Spleen (tissue), 11 donors: ENCODE measurements around the gene SUV39H2. TPM values are rescaled to one million over a fixed set of nuclear protein-coding genes. Genes with fewer than 3 reads are reported as not detected.
"Not testable (repeated sequence)": the region's sequence is repeated elsewhere in the genome, so short reads cannot be mapped to it uniquely, and the experiment has no call there.

ENCODE experiments used
- DNase-seq: peaks from one replicate; pipeline ENCODE4 v3.0.0-alpha.2; 2020
- H3K27ac ChIP-seq, 8 donors: fragments of 200-600 bp; sonication (generic) in 7 of 8; 1 replicate in 4 of 8; 2 replicates in 4 of 8; pipeline versions ENCODE4 v1.5.0 to v1.8.0; 2016 to 2021; ENCODE audit warnings: inconsistent platforms in 4 of 8, mild to moderate bottlenecking in 4 of 8, moderate library complexity in 1 of 8
- H3K27me3 ChIP-seq, 7 donors: fragments of 200-600 bp; sonication (generic) in 6 of 7; replicated peaks in 1 of 7; 1 replicate in 4 of 7; 2 replicates in 3 of 7; pipeline versions ENCODE4 v1.5.0 to v1.8.0; 2016 to 2021; ENCODE audit warnings: inconsistent platforms in 3 of 7, mild to moderate bottlenecking in 1 of 7
- H3K36me3 ChIP-seq, 6 donors: fragments of 200-600 bp; sonication (generic) in 5 of 6; 1 replicate in 4 of 6; 2 replicates in 2 of 6; pipeline versions ENCODE4 v1.5.0 to v1.8.0; 2016 to 2021; ENCODE audit warnings: inconsistent platforms in 2 of 6
- H3K4me1 ChIP-seq, 6 donors: fragments of 200-600 bp; sonication (generic) in 5 of 6; 1 replicate in 3 of 6; 2 replicates in 3 of 6; pipeline versions ENCODE4 v1.5.0 to v1.8.0; 2016 to 2021; ENCODE audit warnings: inconsistent platforms in 3 of 6
- H3K4me3 ChIP-seq, 8 donors: fragments of 200-600 bp; sonication (generic) in 7 of 8; 1 replicate in 4 of 8; 2 replicates in 4 of 8; pipeline versions ENCODE4 v1.5.0 to v1.8.0; 2016 to 2021; ENCODE audit warnings: inconsistent platforms in 4 of 8, mild to moderate bottlenecking in 4 of 8, moderate library complexity in 2 of 8
- H3K9me3 ChIP-seq, 8 donors: fragments of 200-600 bp; sonication (generic) in 7 of 8; 1 replicate in 4 of 8; 2 replicates in 4 of 8; pipeline versions ENCODE4 v1.5.0 to v1.8.0; 2016 to 2021; ENCODE audit warnings: inconsistent platforms in 4 of 8
- CTCF ChIP-seq, 11 experiments: fragments of 200-600 bp in 7 of 11; fragments of 450-650 bp in 4 of 11; sonication (generic) in 4 of 11; IDR thresholded peaks in 8 of 11; conservative IDR thresholded peaks in 3 of 11; 1 replicate in 7 of 11; 2 replicates in 4 of 11; pipeline versions ENCODE4 v1.4.0 to v1.8.0; 2016 to 2021; ENCODE audit warnings: antibody characterized with exemption in 11 of 11, inconsistent platforms in 4 of 11, mild to moderate bottlenecking in 1 of 11
- POLR2A ChIP-seq, 3 donors: fragments of 450-650 bp; IDR thresholded peaks; one replicate each; pipeline ENCODE4 v1.5.1; 2017; ENCODE audit warnings: antibody characterized with exemption in 3 of 3, mild to moderate bottlenecking in 1 of 3
- POLR2AphosphoS5 ChIP-seq, 3 donors: sonication (generic); formaldehyde crosslinking; IDR thresholded peaks; one replicate each; pipeline ENCODE4 v1.5.1; 2017; ENCODE audit warnings: antibody characterized with exemption in 3 of 3
- WGBS, 5 donors: extraction: QIAGEN DNeasy Blood & Tissue Kit in 3 of 5; methylation state at CpG; one replicate each; pipeline versions ENCODE4 v1.1.5 to v1.1.7; 2013 to 2018; 5-methylcytosine and 5-hydroxymethylcytosine counted together
- intact Hi-C: fragments of 100-400 bp; cut with DNase I; formaldehyde crosslinking; loops from one replicate; pipeline ENCODE4 v1.15.0; 2023; ENCODE audit warnings: low total_unique reads
- polyA plus RNA-seq, 3 donors: library from polyadenylated mRNA; stranded (reverse); fragments of 200-250 nt; gene quantifications; one replicate each; pipeline ENCODE4 v1.2.1, GENCODE V29; 2013
- total RNA-seq, 7 donors: library from RNA; depleted of rRNA in 3 of 7; stranded (reverse); fragments of >200 nt in 3 of 7; fragmentation: NEBNext Ultra II Directional in 4 of 7; extraction: Animal tissue kit (Norgen Biotek cat#: 25700) in 4 of 7; gene quantifications; one replicate each; pipeline versions ENCODE4 v1.1.0 to v1.2.1, GENCODE V29; 2016 to 2021
- donor health status: healthy with polysubstance abuse.
- donor health status: DM: no; HTN: no; CAD: no; lungs with moderate emphysema.
- donor health status: DM: no; HTN: no; CAD: no.
- donor health status: Bipolar disorder and iron deficiency.
- donor health status: healthy.
- donor health status: DM: no; HTN: no; CAD: no.
- donor health status: DM: yes; HTN: yes; CAD: no.

The SUV39H2 gene
- total and polyA plus RNA-seq, 10 donors, result 1.2 to 8.4 (median 4.4) TPM

- Histone ChIP-seq H3K27ac (peak overlapping the region in 4 of 8 donors; percentile 42 to 63 (median 46)), H3K4me1 (peaks cover 0 to 18% (median 12%) of the 10 kb centered on the region in 6 donors), H3K36me3 (peaks cover 0 to 96% (median 51%) of the 10 kb centered on the region in 6 donors)
- 70 to 83% (median 76%) methylated on average over 11 to 17 of the region's 17 CpGs for WGBS, 5 donors
- TF ChIP-seq POLR2AphosphoS5 (IDR thresholded peaks at IDR 0.05), result peak in 1 of 3 donors; percentile 17
- DNase-seq, H3K9me3 ChIP-seq, H3K27me3 ChIP-seq, H3K4me3 ChIP-seq, intact Hi-C loops: not testable (repeated sequence)
Measured at GRCh38 chr10:14942147-14942949, 63.7 kb downstream of the SUV39H2 start.

- H3K27ac ChIP-seq, result peak overlapping the region in 3 of 8 donors; percentile 33 to 63 (median 42)
- 88 to 91% (median 89%) methylated on average over 7 of the region's 7 CpGs for WGBS, 5 donors
- peaks cover 0 to 96% (median 54%) of the 10 kb centered on the region in 6 donors for H3K36me3 ChIP-seq
- H3K4me1 ChIP-seq, result peaks cover 0 to 18% (median 12%) of the 10 kb centered on the region in 6 donors
- H3K27me3 ChIP-seq, H3K4me3 ChIP-seq, intact Hi-C loops, DNase-seq, H3K9me3 ChIP-seq: not testable (repeated sequence)
Measured at GRCh38 chr10:14942950-14943338, 64.3 kb downstream of the SUV39H2 start.

GRCh38 chr10:14945108-14945507 lies 66.4 kb downstream of the SUV39H2 start:
- no peaks in the 10 kb centered on the region for H3K27me3 ChIP-seq
- DNase-seq, result no peak
- H3K27ac ChIP-seq, result no peak overlapping the region
- intact Hi-C loops, result no loop called here
- WGBS, 5 donors, result 92 to 98% (median 96%) methylated on average over 5 of the region's 5 CpGs
- peaks cover 0 to 96% (median 53%) of the 10 kb centered on the region in 6 donors for H3K36me3 ChIP-seq
- no peak for TF ChIP-seq POLR2A (IDR thresholded peaks at IDR 0.05)
- no peak for TF ChIP-seq CTCF (IDR thresholded peaks at IDR 0.05 in 8 of 11, conservative IDR thresholded peaks at IDR 0.05 in 3 of 11)
- TF ChIP-seq POLR2AphosphoS5 (IDR thresholded peaks at IDR 0.05), result no peak
- H3K4me1 ChIP-seq, result peaks cover 0 to 32% (median 16%) of the 10 kb centered on the region in 6 donors
- no peak overlapping the region for H3K4me3 ChIP-seq
- H3K9me3 ChIP-seq, result no peaks in the 10 kb centered on the region

- Histone ChIP-seq H3K9me3 (no peaks in the 10 kb centered on the region), H3K4me1 (peaks cover 3 to 43% (median 31%) of the 10 kb centered on the region in 6 donors), H3K27me3 (no peaks in the 10 kb centered on the region), H3K36me3 (peaks cover 0 to 77% (median 53%) of the 10 kb centered on the region in 6 donors), H3K27ac (no peak overlapping the region), H3K4me3 (no peak overlapping the region)
- TF ChIP-seq CTCF (IDR thresholded peaks at IDR 0.05 in 8 of 11, conservative IDR thresholded peaks at IDR 0.05 in 3 of 11), result no peak
- no peak for TF ChIP-seq POLR2A (IDR thresholded peaks at IDR 0.05)
- TF ChIP-seq POLR2AphosphoS5 (IDR thresholded peaks at IDR 0.05), result no peak
- DNase-seq, result no peak
- WGBS, 5 donors, result 89 to 100% (median 97%) methylated on average over 1 of the region's 1 CpG
- intact Hi-C loops, result no loop called here
Measured at GRCh38 chr10:14947268-14947667, 68.6 kb downstream of the SUV39H2 start.

- Histone ChIP-seq H3K27me3 (no peaks in the 10 kb centered on the region), H3K27ac (no peak overlapping the region), H3K36me3 (peaks cover 0 to 56% (median 39%) of the 10 kb centered on the region in 6 donors), H3K9me3 (no peaks in the 10 kb centered on the region), H3K4me3 (no peak overlapping the region), H3K4me1 (peaks cover 15 to 50% (median 36%) of the 10 kb centered on the region in 6 donors)
- intact Hi-C loops, result no loop called here
- no peak for TF ChIP-seq CTCF (IDR thresholded peaks at IDR 0.05 in 8 of 11, conservative IDR thresholded peaks at IDR 0.05 in 3 of 11)
- TF ChIP-seq POLR2A (IDR thresholded peaks at IDR 0.05), result no peak
- no peak for TF ChIP-seq POLR2AphosphoS5 (IDR thresholded peaks at IDR 0.05)
- 77 to 91% (median 86%) methylated on average over 5 of the region's 5 CpGs for WGBS, 5 donors
- no peak for DNase-seq
Measured at GRCh38 chr10:14949291-14949690, 70.6 kb downstream of the SUV39H2 start.
